K562 (cell line): ENCODE results near the gene INO80. TPM values are rescaled to one million over a fixed set of nuclear protein-coding genes. Genes with fewer than 3 reads are reported as not detected.
A peak's percentile ranks its signal among the peaks of the same experiment; 100 is the strongest.

Source experiments
- ATAC-seq: fragments of 200-7000 bp; cut with Tn5 transposase; 3 replicates; pipeline ENCODE4 v1.9.1; 2020; ENCODE audit warnings: moderate library complexity
- BruUV-seq: library from RNA; stranded (reverse); fragments of 400-500 nt; replicated peaks from 2 replicates; lab custom pipeline; 2021; lab: Mats Ljungman, UMichigan
- CTCF ChIA-PET: fragments of 300-600 bp; formaldehyde crosslinking; extraction: SDS; loops from one replicate; lab custom pipeline; 2021; ENCODE audit warnings: low intra/inter-chr PET ratio; lab: Yijun Ruan, JAX
- POLR2A ChIA-PET: fragments of 300-600, 350-650 bp; sonication (Branson Sonifier 250); formaldehyde crosslinking; extraction: SDS; loops from one replicate; lab custom pipeline; 2021; ENCODE audit warnings: antibody characterized with exemption, inconsistent platforms; lab: Yijun Ruan, JAX
- DNase-seq, 4 experiments: peaks; one replicate each; pipeline versions ENCODE4 v3.0.0 to v3.0.0-alpha.2; 2011 to 2018; ENCODE audit warnings: low spot score in 3 of 4, mixed read lengths in 3 of 4; ENCODE audit errors: extremely low read depth in 1 of 4
- FAIRE-seq: peaks from 2 replicates; lab custom pipeline; 2011; peaks lifted over from hg19 to GRCh38; lab: Jason Lieb, UNC
- H2AFZ ChIP-seq: 2 replicates; pipeline ENCODE4 v1.6.0; 2011; ENCODE audit warnings: low read depth, low read length, control low read depth, inconsistent platforms
- H3K27ac ChIP-seq: fragments of 200-600 bp; 3 replicates; pipeline ENCODE4 v1.8.0; 2011; ENCODE audit warnings: low read depth, mild to moderate bottlenecking, control low read depth, inconsistent platforms, low read length, moderate library complexity, mixed read lengths; ENCODE audit errors: extremely low read depth
- H3K27me3 ChIP-seq, 2 experiments: fragments of 300-600 bp in 1 of 2; 2 replicates in 1 of 2; 3 replicates in 1 of 2; pipeline versions ENCODE4 v1.6.0 to v1.8.0; 2011; ENCODE audit warnings: inconsistent platforms in 2 of 2, low read length in 2 of 2, mild to moderate bottlenecking in 1 of 2, mixed read lengths in 1 of 2, moderate library complexity in 1 of 2; ENCODE audit not compliant: control insufficient read depth in 2 of 2, insufficient read depth in 2 of 2
- H3K36me3 ChIP-seq: fragments of 300-600 bp; 3 replicates; pipeline ENCODE4 v1.8.0; 2011; ENCODE audit warnings: mild to moderate bottlenecking, low read length, inconsistent platforms; ENCODE audit not compliant: control insufficient read depth, insufficient read depth
- H3K4me1 ChIP-seq, 2 experiments: fragments of 200-600 bp in 1 of 2; replicated peaks in 1 of 2; 2 replicates in 1 of 2; 3 replicates in 1 of 2; pipeline versions ENCODE4 v1.5.1 to v1.8.0; 2011; ENCODE audit warnings: inconsistent platforms in 2 of 2, low read length in 2 of 2, mild to moderate bottlenecking in 1 of 2, mixed read lengths in 1 of 2, moderate library complexity in 1 of 2; ENCODE audit not compliant: control insufficient read depth in 2 of 2, insufficient read depth in 2 of 2
- H3K4me2 ChIP-seq: 2 replicates; pipeline ENCODE4 v1.6.1; 2011; ENCODE audit warnings: low read length, control low read depth, inconsistent platforms, mixed read lengths; ENCODE audit not compliant: insufficient read depth
- H3K4me3 ChIP-seq: fragments of 200-600 bp; sonication (generic), shearing (Covaris generic); 2 replicates; pipeline ENCODE4 v1.5.1; 2016; ENCODE audit warnings: control low read depth, inconsistent platforms
- H3K79me2 ChIP-seq: fragments of 200-600 bp; 3 replicates; pipeline ENCODE4 v1.8.0; 2011; ENCODE audit warnings: low read length, inconsistent platforms; ENCODE audit not compliant: control insufficient read depth, insufficient read depth
- H3K9ac ChIP-seq, 2 experiments: 2 replicates each; pipeline versions ENCODE4 v1.6.0 to v1.6.1; 2011; ENCODE audit warnings: low read depth in 2 of 2, low read length in 2 of 2, control low read depth in 1 of 2, inconsistent platforms in 1 of 2, mild to moderate bottlenecking in 1 of 2, mixed read lengths in 1 of 2; ENCODE audit not compliant: insufficient read depth in 1 of 2
- H3K9me1 ChIP-seq: one replicate; pipeline ENCODE4 v1.6.0; 2011; ENCODE audit warnings: inconsistent platforms, mild to moderate bottlenecking, low read length, moderate library complexity; ENCODE audit not compliant: control insufficient read depth, insufficient read depth
- H3K9me3 ChIP-seq: replicated peaks from 2 replicates; pipeline ENCODE4 v1.5.1; 2011; ENCODE audit warnings: low read depth, low read length, inconsistent platforms; ENCODE audit not compliant: control insufficient read depth, insufficient read depth
- H4K20me1 ChIP-seq: replicated peaks from 2 replicates; pipeline ENCODE4 v1.6.1; 2011; ENCODE audit warnings: low read length, inconsistent platforms, mixed read lengths; ENCODE audit not compliant: control insufficient read depth, insufficient read depth
- C11orf30 ChIP-seq: fragments of 450-650 bp; IDR thresholded peaks from 2 replicates; pipeline ENCODE4 v1.6.1; 2016; ENCODE audit warnings: low read depth, mild to moderate bottlenecking
- HSF4 ChIP-seq: fragments of 250-450 bp; sonication (Bioruptor Pico); IDR thresholded peaks from 2 replicates; pipeline ENCODE4 v2.1.2; 2022; ENCODE audit warnings: mild to moderate bottlenecking, moderate library complexity, borderline replicate concordance
- MAFF ChIP-seq: IDR thresholded peaks from 2 replicates; pipeline ENCODE4 v1.6.1; 2012; ENCODE audit warnings: low read length, improper control_type of control experiment
- MAFG ChIP-seq: fragments of 450-650 bp; conservative IDR thresholded peaks from 2 replicates; pipeline ENCODE4 v1.6.1; 2016; ENCODE audit warnings: missing genetic modification characterization, missing compliant biosample characterization
- MAFK ChIP-seq: IDR thresholded peaks from 2 replicates; pipeline ENCODE4 v1.6.1; 2011; ENCODE audit warnings: low read length, improper control_type of control experiment
- XRCC4 ChIP-seq: IDR thresholded peaks from one replicate; pipeline ENCODE4 v1.6.1; 2011; ENCODE audit not compliant: insufficient read depth, insufficient read length; ENCODE audit errors: extremely low read depth
- ZNF316 ChIP-seq: fragments of 450-650 bp; IDR thresholded peaks from 2 replicates; pipeline ENCODE4 v1.6.1; 2016
- WGBS: fragments of 100-300 bp; shearing (Covaris generic); methylation state at CpG from one replicate; pipeline ENCODE4 v1.1.6; 2016; ENCODE audit warnings: low coverage, mixed read lengths; ENCODE audit not compliant: insufficient coverage; ENCODE audit errors: missing lambda C conversion rate; 5-methylcytosine and 5-hydroxymethylcytosine counted together
- in situ Hi-C: fragments of 300-500 bp; cut with MboI; formaldehyde crosslinking; loops from 4 replicates; pipeline ENCODE4 v1.15.0; 2018; ENCODE audit warnings: inconsistent platforms, mixed read lengths
- intact Hi-C: fragments of 100-400 bp; cut with micrococcal nuclease; formaldehyde crosslinking; loops from 2 replicates; pipeline ENCODE4 v1.14.2; 2022
- polyA plus RNA-seq, 8 experiments: library from polyadenylated mRNA; depleted of rRNA in 4 of 8; stranded (reverse) in 5 of 8; unstranded in 3 of 8; fragments of >200 nt; fragmentation: Nextera tagmentation in 2 of 8; fragmentation: Illumina TruSeq in 1 of 8; extraction: Ambion mirVana in 2 of 8; extraction: Trizol in 1 of 8; gene quantifications; 2 replicates each; pipeline versions ENCODE4 v1.2.1 to v1.2.3, GENCODE V29; 2011 to 2014; ENCODE audit warnings: inconsistent platforms in 1 of 8, missing spikeins in 1 of 8
- total RNA-seq, 7 experiments: library from RNA; depleted of rRNA in 6 of 7; stranded (reverse); fragments of >200 nt in 6 of 7; fragmentation: Illumina TruSeq in 2 of 7; extraction: Trizol in 2 of 7; gene quantifications; 2 replicates each; pipeline versions ENCODE4 v1.2.1 to v1.2.3, GENCODE V29; 2011 to 2021; ENCODE audit warnings: low replicate concordance in 1 of 7
- TF ChIP-seq, protein P1 (sequence below), 2 experiments: fragments of 450-650 bp in 1 of 2; sonication (generic) in 1 of 2; formaldehyde crosslinking in 1 of 2; IDR thresholded peaks; 2 replicates each; pipeline versions ENCODE4 v1.7.1 to v1.9.0; 2016 to 2022; ENCODE audit warnings: inconsistent platforms in 1 of 2, mild to moderate bottlenecking in 1 of 2, missing genetic modification reagents in 1 of 2

INO80 gene
- total and polyA plus RNA-seq, 9 of the 15 experiments (the other 6 are each of a cell fraction or from before 2014, with no cell fraction given), result 1.1 to 25.7 (median 19.9) TPM

DNA sequence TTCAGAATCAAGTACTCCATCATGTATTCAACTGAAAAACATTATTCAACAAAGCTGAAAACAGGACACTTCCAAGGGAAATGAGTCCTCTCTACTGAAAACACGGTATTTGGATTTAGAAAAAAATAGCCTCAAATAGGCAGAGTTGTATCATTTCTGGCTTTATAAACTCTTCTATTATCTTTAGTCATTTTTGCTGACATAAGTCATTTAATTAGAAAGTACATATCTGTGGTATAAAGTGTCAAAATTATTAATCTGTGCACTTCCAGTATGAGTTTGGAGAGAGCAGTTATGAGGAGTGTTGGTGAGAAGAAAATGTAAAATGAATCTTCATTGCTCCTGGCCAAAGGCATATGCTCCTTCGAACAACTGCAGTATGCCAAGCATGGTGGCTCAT is 59.3 kb downstream of the INO80 start:
- H3K4me1 ChIP-seq, result no peaks in the 10 kb centered on the region
- H3K9me1 ChIP-seq, result no peaks in the 10 kb centered on the region
- H3K4me2 ChIP-seq, result no peak overlapping the region
- DNase-seq, result no peak
- BruUV-seq, result no TSS peak
- intact Hi-C loops (no loop called here), in situ Hi-C loops (no loop called here)
- no peaks in the 10 kb centered on the region for H4K20me1 ChIP-seq
- no peak overlapping the region for H2AFZ ChIP-seq
- no peak overlapping the region for H3K9ac ChIP-seq
- no peak for FAIRE-seq
- H3K36me3 ChIP-seq, result peaks cover 83% of the 10 kb centered on the region
- ATAC-seq, result no peak
- H3K9me3 ChIP-seq, result peaks cover 2% of the 10 kb centered on the region; the same call in 1 of the 2 replicates
- POLR2A ChIA-PET, result no interaction called here
- CTCF ChIA-PET, result no interaction called here
- H3K27ac ChIP-seq, result no peak overlapping the region
- no peak overlapping the region for H3K4me3 ChIP-seq
- no peaks in the 10 kb centered on the region for H3K79me2 ChIP-seq
- no peak for TF ChIP-seq XRCC4
- peak; percentile 85 for TF ChIP-seq ZNF316
- peak; percentile 63 for TF ChIP-seq MAFK
- peak; percentile 67 for TF ChIP-seq C11orf30
- TF ChIP-seq MAFG (tag), result peak; percentile 28; the same call in 1 of the 2 replicates
- peak; percentile 71 for TF ChIP-seq MAFF
- TF ChIP-seq HSF4, result no peak
- TF ChIP-seq, all 486 proteins: peak for 5
- no peaks in the 10 kb centered on the region for H3K27me3 ChIP-seq
- 98% methylated on average over 2 of the region's 2 CpGs for WGBS

DNA sequence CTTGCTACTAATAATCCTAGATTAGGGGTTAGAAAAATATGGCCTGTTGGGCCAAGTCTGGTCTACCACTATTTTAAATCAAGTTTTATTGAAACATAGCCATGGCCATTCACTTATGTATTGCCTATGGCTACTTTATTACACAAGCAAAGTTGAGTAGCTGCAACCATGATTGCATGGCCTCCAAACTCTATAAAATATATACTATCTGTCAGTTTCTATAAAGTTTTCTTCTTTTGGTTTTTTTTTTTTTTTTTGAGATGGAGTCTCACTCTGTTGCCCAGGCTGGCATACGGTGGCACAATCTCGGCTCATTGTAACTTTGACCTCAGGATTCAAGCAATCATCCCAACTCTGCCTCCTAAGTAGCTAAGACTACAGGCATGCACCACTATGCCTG is 60.4 kb downstream of the INO80 start:
- ChIA-PET CTCF (no interaction called here), POLR2A (interaction anchor here (1.0 kb wide), 1 partner anchor 13 kb away, joined by 3 read pairs; no protein-coding TSS in a partner anchor)
- in situ Hi-C loops, result no loop called here
- 100% methylated on average over 2 of the region's 2 CpGs for WGBS
- DNase-seq (no peak), FAIRE-seq (no peak), ATAC-seq (no peak)
- H3K36me3 ChIP-seq, result peaks cover 83% of the 10 kb centered on the region
- H3K4me2 ChIP-seq, result no peak overlapping the region
- no peaks in the 10 kb centered on the region for H3K27me3 ChIP-seq
- no peak overlapping the region for H2AFZ ChIP-seq
- BruUV-seq, result no TSS peak
- H3K79me2 ChIP-seq, result no peaks in the 10 kb centered on the region
- H4K20me1 ChIP-seq, result no peaks in the 10 kb centered on the region
- H3K9ac ChIP-seq, result no peak overlapping the region
- no peaks in the 10 kb centered on the region for H3K9me1 ChIP-seq
- no peaks in the 10 kb centered on the region for H3K4me1 ChIP-seq
- intact Hi-C loops, result no loop called here
- no peak overlapping the region for H3K4me3 ChIP-seq
- no peak overlapping the region for H3K27ac ChIP-seq
- no peaks in the 10 kb centered on the region for H3K9me3 ChIP-seq
- TF ChIP-seq, protein P1, sequence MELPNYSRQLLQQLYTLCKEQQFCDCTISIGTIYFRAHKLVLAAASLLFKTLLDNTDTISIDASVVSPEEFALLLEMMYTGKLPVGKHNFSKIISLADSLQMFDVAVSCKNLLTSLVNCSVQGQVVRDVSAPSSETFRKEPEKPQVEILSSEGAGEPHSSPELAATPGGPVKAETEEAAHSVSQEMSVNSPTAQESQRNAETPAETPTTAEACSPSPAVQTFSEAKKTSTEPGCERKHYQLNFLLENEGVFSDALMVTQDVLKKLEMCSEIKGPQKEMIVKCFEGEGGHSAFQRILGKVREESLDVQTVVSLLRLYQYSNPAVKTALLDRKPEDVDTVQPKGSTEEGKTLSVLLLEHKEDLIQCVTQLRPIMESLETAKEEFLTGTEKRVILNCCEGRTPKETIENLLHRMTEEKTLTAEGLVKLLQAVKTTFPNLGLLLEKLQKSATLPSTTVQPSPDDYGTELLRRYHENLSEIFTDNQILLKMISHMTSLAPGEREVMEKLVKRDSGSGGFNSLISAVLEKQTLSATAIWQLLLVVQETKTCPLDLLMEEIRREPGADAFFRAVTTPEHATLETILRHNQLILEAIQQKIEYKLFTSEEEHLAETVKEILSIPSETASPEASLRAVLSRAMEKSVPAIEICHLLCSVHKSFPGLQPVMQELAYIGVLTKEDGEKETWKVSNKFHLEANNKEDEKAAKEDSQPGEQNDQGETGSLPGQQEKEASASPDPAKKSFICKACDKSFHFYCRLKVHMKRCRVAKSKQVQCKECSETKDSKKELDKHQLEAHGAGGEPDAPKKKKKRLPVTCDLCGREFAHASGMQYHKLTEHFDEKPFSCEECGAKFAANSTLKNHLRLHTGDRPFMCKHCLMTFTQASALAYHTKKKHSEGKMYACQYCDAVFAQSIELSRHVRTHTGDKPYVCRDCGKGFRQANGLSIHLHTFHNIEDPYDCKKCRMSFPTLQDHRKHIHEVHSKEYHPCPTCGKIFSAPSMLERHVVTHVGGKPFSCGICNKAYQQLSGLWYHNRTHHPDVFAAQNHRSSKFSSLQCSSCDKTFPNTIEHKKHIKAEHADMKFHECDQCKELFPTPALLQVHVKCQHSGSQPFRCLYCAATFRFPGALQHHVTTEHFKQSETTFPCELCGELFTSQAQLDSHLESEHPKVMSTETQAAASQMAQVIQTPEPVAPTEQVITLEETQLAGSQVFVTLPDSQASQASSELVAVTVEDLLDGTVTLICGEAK (IDR thresholded peaks at IDR 0.05), result peak; percentile 51
- TF ChIP-seq, protein P1 (CRISPR knock-in tag; IDR thresholded peaks at IDR 0.05), result peak; percentile 60
